DOHH2 (cell line): ENCODE results near the gene TSC2.
A peak's percentile ranks its signal among the peaks of the same experiment; 100 is the strongest.

Source experiments
- EZH2phosphoT487 ChIP-seq: fragments of 200-600 bp; sonication (generic); IDR thresholded peaks from 2 replicates; pipeline ENCODE4 v1.6.1; 2017; ENCODE audit warnings: borderline replicate concordance, mild to moderate bottlenecking, antibody characterized with exemption, low read length, moderate library complexity, mixed read lengths
- TF ChIP-seq, protein P1 (sequence below): fragments of 200-600 bp; sonication (generic); IDR thresholded peaks from one replicate; pipeline ENCODE4 v1.5.1; 2014; ENCODE audit warnings: antibody characterized with exemption, mild to moderate bottlenecking, low read depth, low read length; ENCODE audit not compliant: poor library complexity, severe bottlenecking

GRCh38 chr16:2026461-2027023 is 21.2 kb upstream of the TSC2 start, which contains the start of gene NHERF2:
- TF ChIP-seq, protein P1, sequence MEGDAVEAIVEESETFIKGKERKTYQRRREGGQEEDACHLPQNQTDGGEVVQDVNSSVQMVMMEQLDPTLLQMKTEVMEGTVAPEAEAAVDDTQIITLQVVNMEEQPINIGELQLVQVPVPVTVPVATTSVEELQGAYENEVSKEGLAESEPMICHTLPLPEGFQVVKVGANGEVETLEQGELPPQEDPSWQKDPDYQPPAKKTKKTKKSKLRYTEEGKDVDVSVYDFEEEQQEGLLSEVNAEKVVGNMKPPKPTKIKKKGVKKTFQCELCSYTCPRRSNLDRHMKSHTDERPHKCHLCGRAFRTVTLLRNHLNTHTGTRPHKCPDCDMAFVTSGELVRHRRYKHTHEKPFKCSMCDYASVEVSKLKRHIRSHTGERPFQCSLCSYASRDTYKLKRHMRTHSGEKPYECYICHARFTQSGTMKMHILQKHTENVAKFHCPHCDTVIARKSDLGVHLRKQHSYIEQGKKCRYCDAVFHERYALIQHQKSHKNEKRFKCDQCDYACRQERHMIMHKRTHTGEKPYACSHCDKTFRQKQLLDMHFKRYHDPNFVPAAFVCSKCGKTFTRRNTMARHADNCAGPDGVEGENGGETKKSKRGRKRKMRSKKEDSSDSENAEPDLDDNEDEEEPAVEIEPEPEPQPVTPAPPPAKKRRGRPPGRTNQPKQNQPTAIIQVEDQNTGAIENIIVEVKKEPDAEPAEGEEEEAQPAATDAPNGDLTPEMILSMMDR, result no peak
- 0 out of 2 replicates have a peak, but pooled peaks have one; percentile 20 for TF ChIP-seq EZH2phosphoT487
